WERI-Rb-1 (cell line): ENCODE data around the gene TLX3.

ENCODE experiments used
- DNase-seq: peaks from one replicate; pipeline ENCODE4 v3.0.0-alpha.2; 2020
- H3K27ac ChIP-seq: fragments of 250-450 bp; sonication (Bioruptor Pico); 2 replicates; pipeline ENCODE4 v1.5.1; 2020; ENCODE audit warnings: mild to moderate bottlenecking, moderate library complexity
- H3K27me3 ChIP-seq: fragments of 250-450 bp; sonication (Bioruptor Pico); 2 replicates; pipeline ENCODE4 v1.5.1; 2021; ENCODE audit warnings: mild to moderate bottlenecking, low read depth, moderate library complexity; ENCODE audit not compliant: insufficient read depth, severe bottlenecking
- H3K36me3 ChIP-seq: fragments of 250-450 bp; sonication (Bioruptor Pico); 2 replicates; pipeline ENCODE4 v1.5.1; 2020; ENCODE audit warnings: mild to moderate bottlenecking, moderate library complexity
- H3K4me3 ChIP-seq: 2 replicates; pipeline ENCODE4 v1.5.1; 2011; ENCODE audit warnings: low read depth, mild to moderate bottlenecking, control low read depth, low read length
- H3K9me3 ChIP-seq: fragments of 250-450 bp; sonication (Bioruptor Pico); 2 replicates; pipeline ENCODE4 v1.5.1; 2021; ENCODE audit warnings: mild to moderate bottlenecking, moderate library complexity; ENCODE audit not compliant: severe bottlenecking
- TF ChIP-seq, protein P1 (sequence below): IDR thresholded peaks from 2 replicates; pipeline ENCODE4 v1.5.1; 2011; ENCODE audit warnings: low read depth, mild to moderate bottlenecking, control low read depth, inconsistent platforms, low read length

TLX3 gene

DNA sequence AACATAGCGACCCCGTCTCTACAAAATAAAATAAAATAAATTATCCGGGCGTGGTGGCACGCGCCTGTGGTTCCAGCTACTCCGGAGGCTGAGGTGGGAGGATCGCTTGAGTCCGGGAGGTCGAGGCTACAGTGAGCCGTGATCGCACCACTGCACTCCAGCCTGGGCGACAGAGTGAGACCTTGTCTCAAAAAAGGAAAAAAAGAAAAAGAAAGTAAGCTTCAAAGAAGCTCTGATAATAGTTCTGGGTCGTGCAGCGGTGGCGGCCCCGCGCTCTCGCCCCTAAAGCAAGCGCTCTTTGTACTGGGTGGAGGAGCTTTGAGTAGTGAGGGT is 6.8 kb downstream of the TLX3 start:
- H3K4me3 ChIP-seq, result no peak overlapping the region

DNA sequence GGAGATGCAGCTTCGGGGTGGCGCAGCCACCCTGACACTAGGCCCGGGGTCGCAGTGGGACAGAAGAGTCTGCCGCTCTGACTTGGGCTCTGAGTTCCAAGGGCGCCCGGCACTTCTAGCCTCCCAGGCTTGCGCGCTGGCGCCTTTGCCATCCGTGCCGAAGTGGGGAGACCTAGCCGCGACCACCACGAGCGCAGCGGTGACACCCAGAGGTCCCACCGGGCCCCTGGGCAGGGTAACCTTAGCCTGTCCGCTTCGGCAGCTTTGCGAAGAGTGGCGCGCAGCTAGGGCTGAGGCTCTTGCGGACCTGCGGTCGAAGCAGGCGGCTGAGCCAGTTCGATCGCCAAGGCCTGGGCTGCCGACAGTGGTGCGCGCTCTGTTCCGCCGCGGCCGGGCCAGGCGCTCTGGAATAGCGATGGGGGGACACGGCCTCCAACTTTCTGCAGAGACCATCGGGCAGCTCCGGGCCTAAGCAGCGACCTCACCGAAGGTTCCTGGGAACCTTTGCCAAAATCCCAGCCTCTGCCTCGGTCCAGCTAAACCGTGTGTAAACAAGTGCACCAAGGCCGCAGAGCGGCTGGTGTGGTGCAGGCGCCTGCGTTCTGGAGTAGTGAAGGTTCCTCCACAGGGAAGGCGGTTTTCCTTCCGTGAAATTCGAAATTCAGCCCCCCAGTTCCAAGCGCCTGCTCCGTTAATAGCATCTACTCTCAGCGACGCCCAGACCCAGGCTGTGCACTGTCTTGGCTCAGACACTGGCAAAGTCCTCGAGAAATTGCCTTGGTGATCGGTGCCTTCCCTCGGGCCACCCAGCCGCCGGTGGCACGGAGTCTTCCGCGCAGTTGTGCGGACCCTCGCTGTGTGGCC is 7.4 kb downstream of the TLX3 start:
- H3K27me3 ChIP-seq, result peaks cover 98% of the 10 kb centered on the region
- no peak overlapping the region for H3K4me3 ChIP-seq
- TF ChIP-seq, protein P1, sequence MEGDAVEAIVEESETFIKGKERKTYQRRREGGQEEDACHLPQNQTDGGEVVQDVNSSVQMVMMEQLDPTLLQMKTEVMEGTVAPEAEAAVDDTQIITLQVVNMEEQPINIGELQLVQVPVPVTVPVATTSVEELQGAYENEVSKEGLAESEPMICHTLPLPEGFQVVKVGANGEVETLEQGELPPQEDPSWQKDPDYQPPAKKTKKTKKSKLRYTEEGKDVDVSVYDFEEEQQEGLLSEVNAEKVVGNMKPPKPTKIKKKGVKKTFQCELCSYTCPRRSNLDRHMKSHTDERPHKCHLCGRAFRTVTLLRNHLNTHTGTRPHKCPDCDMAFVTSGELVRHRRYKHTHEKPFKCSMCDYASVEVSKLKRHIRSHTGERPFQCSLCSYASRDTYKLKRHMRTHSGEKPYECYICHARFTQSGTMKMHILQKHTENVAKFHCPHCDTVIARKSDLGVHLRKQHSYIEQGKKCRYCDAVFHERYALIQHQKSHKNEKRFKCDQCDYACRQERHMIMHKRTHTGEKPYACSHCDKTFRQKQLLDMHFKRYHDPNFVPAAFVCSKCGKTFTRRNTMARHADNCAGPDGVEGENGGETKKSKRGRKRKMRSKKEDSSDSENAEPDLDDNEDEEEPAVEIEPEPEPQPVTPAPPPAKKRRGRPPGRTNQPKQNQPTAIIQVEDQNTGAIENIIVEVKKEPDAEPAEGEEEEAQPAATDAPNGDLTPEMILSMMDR, result no peak
- no peak overlapping the region for H3K27ac ChIP-seq
- DNase-seq, result no peak
- no peaks in the 10 kb centered on the region for H3K36me3 ChIP-seq
- peaks cover 6% of the 10 kb centered on the region for H3K9me3 ChIP-seq

More for the DNA sequence above, 6.8 kb downstream of the TLX3 start:
- no peak overlapping the region for H3K27ac ChIP-seq
- peaks cover 98% of the 10 kb centered on the region for H3K27me3 ChIP-seq
- TF ChIP-seq, protein P1, result no peak
- no peaks in the 10 kb centered on the region for H3K36me3 ChIP-seq
- H3K9me3 ChIP-seq, result peaks cover 6% of the 10 kb centered on the region
- DNase-seq, result no peak

DNA sequence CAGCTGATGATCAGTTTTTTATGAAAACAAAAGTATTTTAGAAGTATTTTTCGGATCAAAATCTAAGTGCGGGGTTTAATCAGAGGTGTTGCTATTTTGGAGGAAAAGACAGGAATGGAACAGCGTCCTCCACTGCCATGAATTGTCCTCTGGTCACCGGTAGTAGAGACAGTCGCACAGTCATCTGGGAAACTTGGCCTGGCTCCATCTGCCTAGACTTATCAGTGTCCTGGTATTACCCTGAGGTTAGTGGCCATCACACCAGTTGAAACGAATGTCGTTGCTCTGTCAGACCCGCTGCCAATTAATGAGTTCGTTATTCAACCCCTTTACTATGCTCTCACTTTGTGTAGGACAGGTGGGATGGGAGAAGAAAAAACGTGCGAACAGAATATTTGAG is 8.2 kb downstream of the TLX3 start:
- Histone ChIP-seq H3K27ac (no peak overlapping the region), H3K9me3 (peaks cover 6% of the 10 kb centered on the region), H3K27me3 (peaks cover 97% of the 10 kb centered on the region), H3K4me3 (no peak overlapping the region), H3K36me3 (no peaks in the 10 kb centered on the region)
- TF ChIP-seq, protein P1, result no peak
- DNase-seq, result no peak

DNA sequence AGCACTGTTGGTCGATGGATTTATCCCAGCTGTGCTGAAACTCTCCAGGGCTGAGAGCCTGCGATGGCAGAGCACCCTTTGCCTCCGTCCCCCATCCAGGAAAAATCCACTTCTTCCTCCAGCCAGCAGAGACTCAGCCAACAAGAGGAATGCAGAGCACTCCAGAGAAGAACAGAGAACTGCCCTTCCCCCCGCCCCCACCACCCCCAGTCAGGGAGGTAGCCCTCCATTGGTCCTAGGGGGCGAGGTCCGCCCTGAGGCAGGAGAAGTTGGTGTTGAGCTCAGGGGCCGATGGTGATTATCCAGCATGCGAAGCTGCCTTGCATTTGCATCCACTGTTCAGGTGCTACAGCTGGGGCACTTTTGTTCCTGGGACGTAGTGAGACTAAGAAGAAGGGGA is 9.0 kb downstream of the TLX3 start:
- no peak overlapping the region for H3K27ac ChIP-seq
- TF ChIP-seq, protein P1, result no peak
- H3K36me3 ChIP-seq, result no peaks in the 10 kb centered on the region
- H3K9me3 ChIP-seq, result peaks cover 6% of the 10 kb centered on the region
- no peak for DNase-seq
- H3K4me3 ChIP-seq, result no peak overlapping the region
- H3K27me3 ChIP-seq, result peaks cover 97% of the 10 kb centered on the region

DNA sequence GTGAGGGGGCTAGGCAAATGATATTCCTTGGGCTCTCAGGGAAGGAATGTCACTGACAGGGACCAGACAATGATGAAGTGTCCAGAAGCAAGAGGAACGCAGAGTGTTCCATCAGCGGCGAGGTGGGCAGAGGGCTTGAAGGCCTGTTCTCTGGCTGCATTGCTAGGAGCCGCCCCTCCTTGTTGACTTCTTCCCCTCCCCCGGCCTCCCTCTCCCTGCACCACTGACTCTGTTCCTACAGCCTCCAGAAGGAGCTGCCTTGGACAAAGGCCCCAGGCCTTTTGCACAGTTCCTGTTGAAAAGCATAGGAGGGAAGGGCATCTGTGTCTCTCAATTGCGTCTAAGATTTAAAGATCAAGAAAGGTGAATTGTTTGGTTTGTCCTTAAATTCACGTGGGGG is 12.4 kb downstream of the TLX3 start:
- DNase-seq, result no peak
- no peaks in the 10 kb centered on the region for H3K9me3 ChIP-seq
- no peaks in the 10 kb centered on the region for H3K36me3 ChIP-seq
- TF ChIP-seq, protein P1, result no peak
- H3K27me3 ChIP-seq, result peaks cover 87% of the 10 kb centered on the region
- H3K27ac ChIP-seq, result no peak overlapping the region
- H3K4me3 ChIP-seq, result no peak overlapping the region

DNA sequence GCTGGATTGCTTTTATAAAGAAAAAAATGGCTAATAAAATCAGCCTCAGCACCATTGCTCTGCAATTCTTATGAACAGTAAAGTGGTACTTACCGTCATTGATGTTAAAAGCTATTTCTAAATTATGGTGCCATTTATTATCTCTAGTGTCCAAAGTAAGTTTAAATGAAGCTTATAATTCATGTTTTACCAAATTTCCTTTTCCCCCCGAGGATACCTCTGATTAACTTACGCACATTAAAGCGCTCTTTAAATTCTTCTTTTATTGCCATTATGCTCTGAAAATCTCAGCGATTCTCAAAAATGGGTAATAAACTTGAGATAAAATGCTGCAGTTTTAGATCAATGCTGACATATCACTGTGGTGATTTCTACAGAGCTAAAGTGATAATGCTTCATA is 13.5 kb downstream of the TLX3 start:
- peaks cover 85% of the 10 kb centered on the region for H3K27me3 ChIP-seq
- TF ChIP-seq, protein P1, result no peak
- DNase-seq, result no peak
- H3K36me3 ChIP-seq, result no peaks in the 10 kb centered on the region
- no peaks in the 10 kb centered on the region for H3K9me3 ChIP-seq
- H3K27ac ChIP-seq, result no peak overlapping the region
- no peak overlapping the region for H3K4me3 ChIP-seq
